ENCODE measurements around the gene RIBC1. TPM values are rescaled to one million over a fixed set of nuclear protein-coding genes. Genes with fewer than 3 reads are reported as not detected.

The RIBC1 gene
- total RNA-seq, result under 1 TPM; 0.43 to 0.94 (median 0.76) TPM
- long read RNA-seq, donor 1, partial matches to known transcripts, result 0 of 1 reads
- long read RNA-seq, donor 1, other reads (novel, unspliced or antisense), result 1 of 1 reads
- long read RNA-seq, donor 2, result 0 reads

- Histone ChIP-seq H3K4me1 (ENCODE audit: low read depth) (peaks cover 7% of the 10 kb centered on the region), H3K36me3 (ENCODE audit: low read depth) (no peaks in the 10 kb centered on the region), H3K4me3 (peak within 1 kb of the TSS; percentile 38), H3K9me3 (no peaks in the 10 kb centered on the region)
- no peak for DNase-seq
- ATAC-seq, result peak; percentile 3
- intact Hi-C loops (cut with DNase I, micrococcal nuclease), result no loop called here
- TF ChIP-seq CTCF (IDR thresholded peaks at IDR 0.05), result no peak
Observed at GRCh38 chrX:53422861-53423306, at the start of gene RIBC1. Gene RIBC1 (plus strand): TSS chrX:53422873. CDS start chrX:53426277, 3,404 bp downstream.

GRCh38 chrX:53373307-53373706, 49.4 kb upstream of the RIBC1 start:
- no peaks in the 10 kb centered on the region for H3K36me3 ChIP-seq (ENCODE audit: low read depth)
- no peak for DNase-seq
- H3K4me3 ChIP-seq, result no peak overlapping the region
- no peaks in the 10 kb centered on the region for H3K9me3 ChIP-seq
- H3K4me1 ChIP-seq (ENCODE audit: low read depth), result no peaks in the 10 kb centered on the region
- TF ChIP-seq CTCF (IDR thresholded peaks at IDR 0.05), result no peak
- intact Hi-C loops (cut with DNase I, micrococcal nuclease), result no loop called here
- no peak for ATAC-seq

GRCh38 chrX:53374222-53374820, 48.4 kb upstream of the RIBC1 start:
- no peak for ATAC-seq
- Histone ChIP-seq H3K36me3 (ENCODE audit: low read depth) (no peaks in the 10 kb centered on the region), H3K9me3 (no peaks in the 10 kb centered on the region), H3K4me3 (no peak overlapping the region), H3K4me1 (ENCODE audit: low read depth) (no peaks in the 10 kb centered on the region)
- intact Hi-C loops (cut with DNase I, micrococcal nuclease), result no loop called here
- TF ChIP-seq CTCF (IDR thresholded peaks at IDR 0.05), result no peak
- no peak for DNase-seq

GRCh38 chrX:53374923-53375322, 47.8 kb upstream of the RIBC1 start:
- no peak for ATAC-seq
- H3K4me1 ChIP-seq (ENCODE audit: low read depth), result no peaks in the 10 kb centered on the region

GRCh38 chrX:53376888-53377287, 45.8 kb upstream of the RIBC1 start:
- DNase-seq (no peak), ATAC-seq (no peak)
- Histone ChIP-seq H3K9me3 (no peaks in the 10 kb centered on the region), H3K4me1 (ENCODE audit: low read depth) (no peaks in the 10 kb centered on the region), H3K4me3 (no peak overlapping the region), H3K36me3 (ENCODE audit: low read depth) (no peaks in the 10 kb centered on the region)
- no peak for TF ChIP-seq CTCF (IDR thresholded peaks at IDR 0.05)
- intact Hi-C loops (cut with DNase I, micrococcal nuclease), result no loop called here

More at GRCh38 chrX:53374923-53375322, 47.8 kb upstream of the RIBC1 start:
- no peak overlapping the region for H3K4me3 ChIP-seq
- no peak for DNase-seq
- no peaks in the 10 kb centered on the region for H3K36me3 ChIP-seq (ENCODE audit: low read depth)
- TF ChIP-seq CTCF (IDR thresholded peaks at IDR 0.05), result no peak
- H3K9me3 ChIP-seq, result no peaks in the 10 kb centered on the region
- intact Hi-C loops (cut with DNase I, micrococcal nuclease), result no loop called here
